ENCODE measurements around the gene PIF1. TPM values are rescaled to one million over a fixed set of nuclear protein-coding genes. Genes with fewer than 3 reads are reported as not detected.

PIF1 gene
- total RNA-seq, 1 experiment from 2014 or later, result 51.5 TPM

GRCh38 chr15:64865126-64865997, 39.9 kb upstream of the PIF1 start:
- Mint-ChIP-seq H3K4me1 (ENCODE audit: low read depth, unreplicated experiment) (no peaks in the 10 kb centered on the region), H3K9me3 (ENCODE audit: low read depth, unreplicated experiment) (no peaks in the 10 kb centered on the region), H3K4me3 (ENCODE audit: low read depth, unreplicated experiment) (no peak overlapping the region), H3K27me3 (ENCODE audit: unreplicated experiment) (no peaks in the 10 kb centered on the region), H3K27ac (ENCODE audit: unreplicated experiment) (no peak overlapping the region), H3K36me3 (ENCODE audit: insufficient read depth, unreplicated experiment) (no peaks in the 10 kb centered on the region)
- no peak for TF ChIP-seq CTCF (IDR thresholded peaks at IDR 0.05; ENCODE audit: unreplicated experiment)
- DNase-seq, result no peak
- CTCF ChIA-PET, result interaction anchor here (0.6 kb wide), 2 partner anchors 20 to 392 kb away, joined by 3 to 5 read pairs; no protein-coding TSS in a partner anchor
- intact Hi-C loops (cut with micrococcal nuclease; ENCODE audit: unreplicated experiment), result no loop called here
- no TSS peak for BruUV-seq (replicated peaks)

- Mint-ChIP-seq H3K9me3 (ENCODE audit: low read depth, unreplicated experiment) (no peaks in the 10 kb centered on the region), H3K36me3 (ENCODE audit: insufficient read depth, unreplicated experiment) (no peaks in the 10 kb centered on the region), H3K27me3 (ENCODE audit: unreplicated experiment) (no peaks in the 10 kb centered on the region), H3K4me3 (ENCODE audit: low read depth, unreplicated experiment) (no peak overlapping the region), H3K27ac (ENCODE audit: unreplicated experiment) (no peak overlapping the region), H3K4me1 (ENCODE audit: low read depth, unreplicated experiment) (no peaks in the 10 kb centered on the region)
- no peak for TF ChIP-seq CTCF (IDR thresholded peaks at IDR 0.05; ENCODE audit: unreplicated experiment)
- no TSS peak for BruUV-seq (replicated peaks)
- CTCF ChIA-PET, result no interaction called here
- no peak for DNase-seq
- intact Hi-C loops (cut with micrococcal nuclease; ENCODE audit: unreplicated experiment), result no loop called here
Measured at GRCh38 chr15:64864068-64864467, 38.6 kb upstream of the PIF1 start.

- H3K4me1 Mint-ChIP-seq (ENCODE audit: low read depth, unreplicated experiment), result no peaks in the 10 kb centered on the region
- CTCF ChIA-PET, result no interaction called here
- TF ChIP-seq CTCF (IDR thresholded peaks at IDR 0.05; ENCODE audit: unreplicated experiment), result no peak
- no peaks in the 10 kb centered on the region for H3K36me3 Mint-ChIP-seq (ENCODE audit: insufficient read depth, unreplicated experiment)
- BruUV-seq (replicated peaks), result no TSS peak
- no peak for DNase-seq
- no peak overlapping the region for H3K4me3 Mint-ChIP-seq (ENCODE audit: low read depth, unreplicated experiment)
- H3K27me3 Mint-ChIP-seq (ENCODE audit: unreplicated experiment), result no peaks in the 10 kb centered on the region
- intact Hi-C loops (cut with micrococcal nuclease; ENCODE audit: unreplicated experiment), result no loop called here
- no peaks in the 10 kb centered on the region for H3K9me3 Mint-ChIP-seq (ENCODE audit: low read depth, unreplicated experiment)
- no peak overlapping the region for H3K27ac Mint-ChIP-seq (ENCODE audit: unreplicated experiment)
Measured at GRCh38 chr15:64862408-64862807, 37.0 kb upstream of the PIF1 start.

- no TSS peak for BruUV-seq (replicated peaks)
- DNase-seq, result no peak
- H3K27me3 Mint-ChIP-seq (ENCODE audit: unreplicated experiment), result no peaks in the 10 kb centered on the region
- intact Hi-C loops (cut with micrococcal nuclease; ENCODE audit: unreplicated experiment), result no loop called here
- H3K4me1 Mint-ChIP-seq (ENCODE audit: low read depth, unreplicated experiment), result peaks cover 3% of the 10 kb centered on the region
- CTCF ChIA-PET, result no interaction called here
- no peaks in the 10 kb centered on the region for H3K36me3 Mint-ChIP-seq (ENCODE audit: insufficient read depth, unreplicated experiment)
- H3K4me3 Mint-ChIP-seq (ENCODE audit: low read depth, unreplicated experiment), result no peak overlapping the region
- H3K27ac Mint-ChIP-seq (ENCODE audit: unreplicated experiment), result no peak overlapping the region
- no peaks in the 10 kb centered on the region for H3K9me3 Mint-ChIP-seq (ENCODE audit: low read depth, unreplicated experiment)
- TF ChIP-seq CTCF (IDR thresholded peaks at IDR 0.05; ENCODE audit: unreplicated experiment), result no peak
Measured at GRCh38 chr15:64861960-64862359, 36.5 kb upstream of the PIF1 start.
